Femur (tissue), 1 donor: Measurements from ENCODE around the gene EPS8.
"Not testable (repeated sequence)": the region's sequence is repeated elsewhere in the genome, so short reads cannot be mapped to it uniquely, and the experiment has no call there.

Experiments
- DNase-seq: peaks from one replicate; pipeline ENCODE4 v3.0.0-alpha.2; 2017

Gene EPS8

GRCh38 chr12:15634010-15634683 lies 155.0 kb downstream of the EPS8 start:
- no peak for DNase-seq

GRCh38 chr12:15633201-15633600 lies 156.0 kb downstream of the EPS8 start:
- no peak for DNase-seq

- no peak for DNase-seq
Observed at GRCh38 chr12:15632708-15633107, 156.5 kb downstream of the EPS8 start.

- no peak for DNase-seq
Observed at GRCh38 chr12:15631007-15631715, 158.0 kb downstream of the EPS8 start.

- DNase-seq = no peak
Observed at GRCh38 chr12:15629761-15630160, 159.4 kb downstream of the EPS8 start.

- DNase-seq = peak; percentile 59
Observed at GRCh38 chr12:15629108-15629507, 160.1 kb downstream of the EPS8 start.

- DNase-seq = no peak
Observed at GRCh38 chr12:15627995-15628945, 160.9 kb downstream of the EPS8 start.

GRCh38 chr12:15625075-15625474 lies 164.1 kb downstream of the EPS8 start:
- DNase-seq = no peak

GRCh38 chr12:15620741-15621539 lies 168.2 kb downstream of the EPS8 start:
- no peak for DNase-seq

GRCh38 chr12:15616495-15616894 lies 172.7 kb downstream of the EPS8 start:
- not testable (repeated sequence) for DNase-seq

GRCh38 chr12:15613981-15614380 lies 175.2 kb downstream of the EPS8 start:
- DNase-seq = no peak

GRCh38 chr12:15608941-15609340 lies 180.2 kb downstream of the EPS8 start:
- DNase-seq = no peak

- DNase-seq = no peak
Observed at GRCh38 chr12:15608406-15608805, 180.8 kb downstream of the EPS8 start.

- DNase-seq = no peak
Observed at GRCh38 chr12:15605881-15606590, 183.2 kb downstream of the EPS8 start.

- peak; percentile 46 for DNase-seq
Observed at GRCh38 chr12:15603474-15604085, 185.6 kb downstream of the EPS8 start.

- DNase-seq = no peak
Observed at GRCh38 chr12:15602051-15602672, 187.0 kb downstream of the EPS8 start.

- DNase-seq = no peak
Observed at GRCh38 chr12:15601210-15601800, 187.9 kb downstream of the EPS8 start.

GRCh38 chr12:15600223-15600935 lies 188.8 kb downstream of the EPS8 start:
- no peak for DNase-seq

GRCh38 chr12:15599266-15600037 lies 189.7 kb downstream of the EPS8 start:
- peak; percentile 43 for DNase-seq
